GM15510 (cell line): ENCODE results near the gene CHRM4.

ENCODE experiments used
- POLR2A ChIP-seq: IDR thresholded peaks from 3 replicates; pipeline ENCODE4 v1.6.1; 2011; ENCODE audit warnings: borderline replicate concordance; ENCODE audit not compliant: insufficient read length; ENCODE audit errors: extremely low read depth

CHRM4 gene

DNA sequence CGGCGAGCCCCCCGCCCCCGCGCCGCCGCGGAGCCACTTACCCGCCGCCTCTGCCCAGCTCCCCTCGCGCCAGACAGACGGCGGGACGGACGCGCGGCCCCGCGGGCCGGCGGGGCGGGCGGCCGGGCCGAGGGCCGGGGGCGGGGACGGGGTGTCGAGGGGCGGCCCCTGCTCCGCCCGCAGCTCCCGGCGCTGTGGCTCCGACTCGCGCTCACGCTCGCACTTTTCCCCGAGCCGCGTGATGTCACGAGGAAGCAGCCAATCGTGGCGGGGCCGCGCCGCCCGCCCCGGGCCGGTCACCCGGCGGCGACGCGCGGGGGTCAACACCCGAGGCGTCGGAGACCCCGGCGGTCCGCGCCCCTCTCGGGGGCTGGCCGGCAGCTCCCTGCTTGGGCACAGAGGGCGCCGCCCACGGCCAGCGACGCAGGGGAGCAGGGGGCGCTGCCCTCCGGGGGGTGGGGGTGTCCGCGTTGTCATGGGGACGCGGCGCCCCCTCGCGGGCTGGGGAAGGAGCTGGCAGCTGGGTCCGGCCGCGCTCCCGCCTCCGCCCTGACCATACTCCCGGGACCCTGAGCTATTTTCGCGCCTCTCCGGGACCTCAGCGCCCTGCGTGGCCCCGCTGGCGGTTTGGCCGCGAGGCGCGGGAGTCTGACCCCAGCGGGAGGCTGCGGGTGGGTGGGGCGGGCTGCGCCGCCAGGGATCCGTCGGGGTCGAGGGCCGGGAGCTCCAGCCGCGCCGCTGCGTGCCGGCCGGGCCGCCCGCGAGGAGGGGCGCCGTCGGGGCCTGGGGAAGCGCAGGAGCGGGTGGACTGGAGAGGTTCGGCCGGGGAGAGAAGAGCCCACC is at the start of gene CHRM4:
Gene CHRM4, minus strand, starts transcription at position 199 of the 843 bp plus-strand sequence. CDS start 5,219 bp downstream, outside the sequence.
- TF ChIP-seq POLR2A, result no peak

GRCh38 chr11:46438211-46438610 is 46.6 kb upstream of the CHRM4 start:
- TF ChIP-seq POLR2A, result no peak

DNA sequence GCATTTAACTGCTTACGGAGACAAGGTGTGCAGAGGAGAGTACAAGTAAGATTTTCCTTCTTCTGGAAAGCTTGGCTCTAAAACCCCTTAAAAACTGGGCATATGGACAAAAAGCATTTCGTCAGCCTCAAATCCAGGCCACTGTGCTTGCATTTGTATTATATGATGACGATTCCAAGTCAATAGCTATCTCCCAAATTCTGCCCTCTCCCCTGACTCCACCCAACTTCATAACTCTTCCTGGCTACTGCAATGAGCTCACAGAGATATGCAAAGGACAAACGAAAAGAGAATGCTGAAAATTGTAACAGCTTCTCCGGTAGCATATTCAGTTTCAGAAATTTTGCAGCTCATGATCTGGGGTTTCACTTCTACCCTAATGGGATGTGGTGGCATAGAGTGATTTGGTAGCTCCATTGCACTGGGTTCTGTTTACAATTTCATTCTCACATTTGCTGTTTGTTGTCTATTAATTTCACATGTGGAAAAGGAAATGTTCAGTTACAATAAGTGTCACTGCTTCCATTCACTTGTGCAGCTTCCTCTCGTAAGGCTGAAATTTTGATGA is 45.6 kb upstream of the CHRM4 start:
- no peak for TF ChIP-seq POLR2A

DNA sequence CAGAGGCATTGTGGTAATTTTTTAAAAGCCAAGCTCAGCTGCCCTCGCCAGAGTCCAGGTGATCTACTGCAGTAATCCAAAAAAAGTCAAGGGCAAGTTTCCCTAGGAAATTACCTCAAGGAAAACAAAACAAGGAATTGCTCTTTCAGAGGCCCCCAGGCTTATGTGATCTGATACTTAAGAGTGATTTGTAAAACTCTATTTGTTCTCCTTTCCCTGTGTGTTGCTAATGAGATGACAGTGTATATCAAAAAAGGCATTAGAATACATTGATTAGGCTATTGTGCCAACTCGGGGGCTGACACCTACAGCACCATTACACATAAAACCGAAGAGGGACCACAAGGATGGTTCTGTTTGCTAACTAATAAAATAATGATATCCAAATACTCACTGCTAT is 44.5 kb upstream of the CHRM4 start:
- no peak for TF ChIP-seq POLR2A

DNA sequence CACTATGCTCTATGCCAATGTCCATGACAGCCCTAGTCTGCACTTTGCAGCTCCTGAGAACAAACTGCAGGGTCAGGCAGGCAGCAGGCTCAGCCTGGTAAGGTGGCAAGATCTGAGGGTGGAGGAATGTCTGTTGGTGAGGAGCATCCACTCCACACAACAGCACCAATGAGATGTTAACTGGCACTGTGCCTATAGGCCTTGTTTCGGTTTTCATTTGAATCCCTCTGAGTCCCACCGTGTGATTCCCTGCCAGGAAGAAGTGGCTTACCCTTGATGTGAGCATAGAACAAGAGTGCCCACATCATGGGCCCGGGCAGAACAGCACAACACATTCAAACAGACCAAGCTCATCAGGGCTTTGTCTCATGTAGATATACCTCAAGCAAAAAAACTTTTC is 44.1 kb upstream of the CHRM4 start:
- no peak for TF ChIP-seq POLR2A

DNA sequence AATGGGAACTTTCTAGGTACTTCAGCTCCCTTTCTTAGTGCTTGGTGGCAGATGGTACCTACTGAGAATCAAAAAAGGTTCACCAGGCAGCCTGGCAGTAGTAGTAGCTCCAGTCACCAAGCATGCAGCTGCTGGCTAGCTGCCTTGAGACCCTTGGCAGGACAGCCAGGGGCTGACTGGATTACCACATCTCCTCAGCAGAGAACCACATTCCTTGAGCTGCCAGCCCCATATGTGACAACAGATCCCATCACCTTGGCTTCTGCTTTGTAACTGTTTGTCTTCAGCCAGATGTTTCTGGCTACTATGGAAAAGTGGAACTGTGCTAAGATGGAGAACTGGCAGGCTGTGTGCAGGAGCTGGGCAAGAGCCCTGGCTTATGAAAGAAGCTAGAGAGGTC is 39.6 kb upstream of the CHRM4 start:
- no peak for TF ChIP-seq POLR2A

GRCh38 chr11:46429717-46430116 is 38.1 kb upstream of the CHRM4 start:
- TF ChIP-seq POLR2A, result no peak

DNA sequence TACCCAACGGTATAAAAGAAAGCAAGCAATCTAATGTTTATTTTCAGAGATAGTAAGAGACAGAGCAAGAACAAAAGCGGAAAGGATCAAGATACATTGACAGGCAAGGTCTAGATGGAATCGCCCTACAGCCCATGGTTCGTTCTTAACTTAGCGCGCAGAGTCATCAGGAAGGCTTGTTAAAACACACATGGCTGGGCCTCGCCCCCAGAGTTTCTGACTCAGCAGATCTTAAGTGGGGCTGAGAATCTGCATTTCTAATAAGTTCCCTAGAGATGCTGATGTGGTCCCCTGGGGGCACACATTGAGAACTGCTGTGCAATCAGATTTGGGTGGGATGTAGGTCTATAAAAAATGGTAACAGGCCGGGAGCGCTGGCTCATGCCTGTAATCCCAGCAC is 35.8 kb upstream of the CHRM4 start:
- TF ChIP-seq POLR2A, result no peak

DNA sequence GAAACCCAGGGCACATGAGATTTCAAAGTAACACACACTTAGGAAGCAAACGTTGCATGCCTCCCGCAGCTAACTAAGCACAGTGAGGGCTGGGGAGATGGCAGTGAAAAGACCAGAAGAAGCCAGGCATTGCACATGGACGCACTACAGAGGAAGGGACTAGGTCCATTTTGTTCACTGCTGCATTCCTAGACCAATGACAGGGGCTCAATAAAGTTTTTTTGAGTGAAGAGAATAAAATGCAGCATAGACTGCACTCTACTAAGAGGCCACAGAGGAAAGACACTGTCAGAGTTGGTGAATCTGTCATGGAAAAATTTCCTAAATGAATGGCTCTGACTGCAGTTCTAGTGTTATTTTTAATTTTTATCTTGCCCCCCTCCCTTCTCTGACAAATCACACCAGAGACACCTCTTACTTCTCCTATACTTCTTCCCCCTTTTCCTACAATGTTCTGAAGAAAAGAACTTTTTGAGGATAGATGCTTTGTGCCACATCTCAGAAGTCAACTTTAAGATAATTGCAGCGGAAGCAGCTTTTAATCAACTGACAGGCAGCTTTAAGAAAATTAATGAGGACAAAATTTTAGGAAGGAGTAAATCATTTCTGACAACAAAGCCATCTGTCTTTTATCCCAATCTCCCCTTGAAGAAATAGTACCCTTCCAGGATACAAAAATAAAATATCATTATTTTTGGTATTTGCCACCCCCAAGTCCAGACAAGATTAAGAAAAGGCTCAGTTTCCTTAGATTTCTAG is 34.8 kb upstream of the CHRM4 start:
- TF ChIP-seq POLR2A, result no peak

- TF ChIP-seq POLR2A, result no peak
Measured at GRCh38 chr11:46422588-46422987, 31.0 kb upstream of the CHRM4 start.

- no peak for TF ChIP-seq POLR2A
Measured at GRCh38 chr11:46421257-46421880, 29.8 kb upstream of the CHRM4 start.

DNA sequence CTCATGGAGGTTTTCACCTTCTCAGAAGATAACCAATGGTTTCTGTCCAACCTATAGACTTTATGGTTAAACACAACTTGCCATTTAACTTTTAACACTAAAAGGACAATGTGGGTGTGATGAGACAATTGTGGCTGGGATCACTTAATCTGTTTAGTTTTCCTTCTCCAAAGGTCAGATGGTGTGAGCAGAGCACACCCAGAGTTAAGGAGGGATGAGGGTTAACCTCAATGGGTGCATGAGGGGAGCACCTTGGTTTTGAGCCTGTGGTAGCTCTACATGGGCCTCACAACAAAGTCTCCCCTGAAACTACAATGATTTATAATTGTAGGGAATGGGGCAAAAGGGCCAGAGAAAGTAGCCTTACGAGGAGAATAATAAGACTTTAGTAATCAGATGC is 28.9 kb upstream of the CHRM4 start:
- TF ChIP-seq POLR2A, result no peak

- no peak for TF ChIP-seq POLR2A
Measured at GRCh38 chr11:46418751-46419150, 27.2 kb upstream of the CHRM4 start.

DNA sequence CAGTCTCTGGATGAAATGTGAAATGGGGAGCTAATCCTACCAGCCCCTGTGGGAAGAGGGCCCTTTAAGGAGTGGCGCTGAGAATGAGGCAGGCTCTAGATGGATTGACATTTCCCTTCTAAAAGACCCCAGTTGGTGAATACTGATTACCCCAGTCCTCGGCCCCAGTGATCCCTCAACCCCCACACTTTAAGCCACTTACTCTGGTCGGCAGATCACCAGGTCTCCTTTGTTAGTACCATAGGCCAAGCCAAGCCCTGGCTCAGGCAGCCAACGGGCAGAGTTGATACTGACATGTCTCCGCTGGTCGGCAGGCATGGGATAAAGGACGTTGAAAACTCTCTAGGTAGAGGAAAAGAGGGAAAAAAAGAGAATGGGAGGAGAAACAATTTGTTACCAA is 26.1 kb upstream of the CHRM4 start:
- no peak for TF ChIP-seq POLR2A

GRCh38 chr11:46414879-46415278 is 23.3 kb upstream of the CHRM4 start:
- TF ChIP-seq POLR2A, result no peak
